ENCODE measurements around the gene C3orf22.

C3orf22 gene

GRCh38 chr3:126549861-126550487 is 8.8 kb downstream of the C3orf22 start:
- Histone ChIP-seq H3K4me1 (ENCODE audit: insufficient read depth, low read length) (peaks cover 7% of the 10 kb centered on the region), H3K27me3 (ENCODE audit: insufficient read depth, low read length, poor library complexity) (no peaks in the 10 kb centered on the region), H4K20me1 (ENCODE audit: insufficient read depth, low read length) (no peaks in the 10 kb centered on the region), H3K36me3 (ENCODE audit: insufficient read depth, low read length) (no peaks in the 10 kb centered on the region), H3K27ac (ENCODE audit: low read length) (no peak overlapping the region), H3K79me2 (ENCODE audit: insufficient read depth, low read length) (no peaks in the 10 kb centered on the region), H3K4me3 (ENCODE audit: low read depth in 1 of 2, low read length in 2 of 2) (no peak overlapping the region), H2AFZ (ENCODE audit: low read depth, low read length) (no peak overlapping the region; the same call in 1 of the 2 replicates), H3K4me2 (ENCODE audit: insufficient read depth, low read length) (no peak overlapping the region), H3K9me3 (ENCODE audit: insufficient read depth, low read length, severe bottlenecking) (no peaks in the 10 kb centered on the region), H3K9ac (ENCODE audit: low read depth, low read length) (no peak overlapping the region)
- TF ChIP-seq, protein P1, sequence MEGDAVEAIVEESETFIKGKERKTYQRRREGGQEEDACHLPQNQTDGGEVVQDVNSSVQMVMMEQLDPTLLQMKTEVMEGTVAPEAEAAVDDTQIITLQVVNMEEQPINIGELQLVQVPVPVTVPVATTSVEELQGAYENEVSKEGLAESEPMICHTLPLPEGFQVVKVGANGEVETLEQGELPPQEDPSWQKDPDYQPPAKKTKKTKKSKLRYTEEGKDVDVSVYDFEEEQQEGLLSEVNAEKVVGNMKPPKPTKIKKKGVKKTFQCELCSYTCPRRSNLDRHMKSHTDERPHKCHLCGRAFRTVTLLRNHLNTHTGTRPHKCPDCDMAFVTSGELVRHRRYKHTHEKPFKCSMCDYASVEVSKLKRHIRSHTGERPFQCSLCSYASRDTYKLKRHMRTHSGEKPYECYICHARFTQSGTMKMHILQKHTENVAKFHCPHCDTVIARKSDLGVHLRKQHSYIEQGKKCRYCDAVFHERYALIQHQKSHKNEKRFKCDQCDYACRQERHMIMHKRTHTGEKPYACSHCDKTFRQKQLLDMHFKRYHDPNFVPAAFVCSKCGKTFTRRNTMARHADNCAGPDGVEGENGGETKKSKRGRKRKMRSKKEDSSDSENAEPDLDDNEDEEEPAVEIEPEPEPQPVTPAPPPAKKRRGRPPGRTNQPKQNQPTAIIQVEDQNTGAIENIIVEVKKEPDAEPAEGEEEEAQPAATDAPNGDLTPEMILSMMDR (IDR thresholded peaks at IDR 0.05; ENCODE audit: borderline replicate concordance, extremely low read depth, low read length, poor library complexity, severe bottlenecking) = no peak
- no peak for TF ChIP-seq EZH2 (IDR thresholded peaks at IDR 0.05; ENCODE audit: borderline replicate concordance, low read depth, low read length, severe bottlenecking)
- ATAC-seq (ENCODE audit: insufficient read depth, low read depth) (no peak), DNase-seq (peak; percentile 3)

GRCh38 chr3:126548556-126549466 is 9.9 kb downstream of the C3orf22 start:
- TF ChIP-seq, protein P1 (IDR thresholded peaks at IDR 0.05; ENCODE audit: borderline replicate concordance, extremely low read depth, low read length, poor library complexity, severe bottlenecking) = peak; percentile 25
- no peak for TF ChIP-seq EZH2 (IDR thresholded peaks at IDR 0.05; ENCODE audit: borderline replicate concordance, low read depth, low read length, severe bottlenecking)
- no peaks in the 10 kb centered on the region for H3K27me3 ChIP-seq (ENCODE audit: insufficient read depth, low read length, poor library complexity)
- H3K27ac ChIP-seq (ENCODE audit: low read length) = no peak overlapping the region
- H3K4me2 ChIP-seq (ENCODE audit: insufficient read depth, low read length) = no peak overlapping the region
- no peaks in the 10 kb centered on the region for H3K79me2 ChIP-seq (ENCODE audit: insufficient read depth, low read length)
- H3K4me1 ChIP-seq (ENCODE audit: insufficient read depth, low read length) = peaks cover 14% of the 10 kb centered on the region
- no peak overlapping the region for H3K4me3 ChIP-seq (ENCODE audit: low read depth in 1 of 2, low read length in 2 of 2)
- peak; percentile 3 for DNase-seq
- peak overlapping the region; percentile 46; the same call in 1 of the 2 replicates for H2AFZ ChIP-seq (ENCODE audit: low read depth, low read length)
- H3K9me3 ChIP-seq (ENCODE audit: insufficient read depth, low read length, severe bottlenecking) = no peaks in the 10 kb centered on the region
- no peak overlapping the region for H3K9ac ChIP-seq (ENCODE audit: low read depth, low read length)
- H3K36me3 ChIP-seq (ENCODE audit: insufficient read depth, low read length) = no peaks in the 10 kb centered on the region
- no peaks in the 10 kb centered on the region for H4K20me1 ChIP-seq (ENCODE audit: insufficient read depth, low read length)
- ATAC-seq (ENCODE audit: insufficient read depth, low read depth) = no peak; the same call in 2 of the 3 replicates

GRCh38 chr3:126547721-126548120 is 11.0 kb downstream of the C3orf22 start:
- Histone ChIP-seq H3K4me1 (ENCODE audit: insufficient read depth, low read length) (peaks cover 14% of the 10 kb centered on the region), H3K79me2 (ENCODE audit: insufficient read depth, low read length) (no peaks in the 10 kb centered on the region), H3K9me3 (ENCODE audit: insufficient read depth, low read length, severe bottlenecking) (no peaks in the 10 kb centered on the region), H3K4me2 (ENCODE audit: insufficient read depth, low read length) (no peak overlapping the region), H3K4me3 (ENCODE audit: low read depth in 1 of 2, low read length in 2 of 2) (no peak overlapping the region), H4K20me1 (ENCODE audit: insufficient read depth, low read length) (no peaks in the 10 kb centered on the region), H3K27me3 (ENCODE audit: insufficient read depth, low read length, poor library complexity) (no peaks in the 10 kb centered on the region), H3K36me3 (ENCODE audit: insufficient read depth, low read length) (no peaks in the 10 kb centered on the region), H2AFZ (ENCODE audit: low read depth, low read length) (no peak overlapping the region), H3K27ac (ENCODE audit: low read length) (no peak overlapping the region), H3K9ac (ENCODE audit: low read depth, low read length) (no peak overlapping the region)
- DNase-seq = no peak
- no peak for ATAC-seq (ENCODE audit: insufficient read depth, low read depth)
- TF ChIP-seq, protein P1 (IDR thresholded peaks at IDR 0.05; ENCODE audit: borderline replicate concordance, extremely low read depth, low read length, poor library complexity, severe bottlenecking) = no peak
- no peak for TF ChIP-seq EZH2 (IDR thresholded peaks at IDR 0.05; ENCODE audit: borderline replicate concordance, low read depth, low read length, severe bottlenecking)
